Right lobe of liver (tissue), 4 donors: ENCODE measurements around the gene TLE3.

Experiments
- POLR2A ChIP-seq: fragments of 450-650 bp; IDR thresholded peaks from one replicate; pipeline ENCODE4 v1.6.1; 2017; ENCODE audit warnings: antibody characterized with exemption, mild to moderate bottlenecking
- TF ChIP-seq, protein P1 (sequence below), 4 donors: fragments of 200-600 bp in 3 of 4; fragments of 450-650 bp in 1 of 4; IDR thresholded peaks; one replicate each; pipeline versions ENCODE4 v1.5.1 to v1.8.0; 2016 to 2022; ENCODE audit warnings: antibody characterized with exemption in 4 of 4, mild to moderate bottlenecking in 2 of 4
- donor health status: DM: no; HTN: no; CAD: no.
- donor health status: DM: no; HTN: no; CAD: no.
- donor health status: DM: no; HTN: yes; CAD: no.

DNA sequence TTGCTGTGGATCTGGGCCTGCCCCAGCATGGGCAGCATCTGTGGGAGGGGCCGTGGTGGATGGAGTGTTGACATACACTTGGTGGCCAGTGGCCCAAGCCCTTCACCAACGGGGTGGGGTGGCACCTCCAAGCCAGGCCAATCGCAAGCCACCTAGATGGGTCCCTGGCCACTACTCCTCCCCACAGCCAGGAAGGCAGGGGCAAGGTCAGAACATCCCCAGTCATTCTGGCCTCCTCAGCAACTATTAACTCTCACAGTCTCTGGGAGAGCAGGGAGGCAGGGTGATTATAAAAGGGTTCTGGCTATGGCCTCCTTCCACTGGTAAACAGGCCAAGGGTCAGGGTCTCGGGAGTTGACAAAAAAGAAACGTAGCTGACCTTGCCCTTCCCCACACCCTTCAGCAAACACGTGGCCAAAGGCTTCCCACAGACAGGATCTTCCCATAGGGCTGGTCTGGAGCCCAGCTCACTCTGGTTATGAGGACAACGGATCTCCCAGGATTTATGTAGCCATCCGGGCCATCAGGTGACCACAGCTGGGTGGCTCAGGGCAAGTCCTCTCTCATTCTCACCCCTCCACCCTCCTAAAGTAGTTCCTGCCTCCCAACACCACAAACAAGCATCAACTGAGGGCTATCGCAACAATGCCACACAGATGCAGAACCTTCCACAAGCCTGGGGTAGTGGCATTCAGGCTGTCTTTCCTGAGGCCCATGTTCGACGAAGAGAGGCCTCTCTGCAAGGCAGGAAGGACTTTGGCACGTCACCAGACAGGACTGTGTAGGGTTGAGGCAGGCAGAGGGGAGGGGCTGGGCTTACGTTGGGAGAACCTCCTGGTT lies 18.9 kb downstream of the TLE3 start:
- TF ChIP-seq, protein P1, sequence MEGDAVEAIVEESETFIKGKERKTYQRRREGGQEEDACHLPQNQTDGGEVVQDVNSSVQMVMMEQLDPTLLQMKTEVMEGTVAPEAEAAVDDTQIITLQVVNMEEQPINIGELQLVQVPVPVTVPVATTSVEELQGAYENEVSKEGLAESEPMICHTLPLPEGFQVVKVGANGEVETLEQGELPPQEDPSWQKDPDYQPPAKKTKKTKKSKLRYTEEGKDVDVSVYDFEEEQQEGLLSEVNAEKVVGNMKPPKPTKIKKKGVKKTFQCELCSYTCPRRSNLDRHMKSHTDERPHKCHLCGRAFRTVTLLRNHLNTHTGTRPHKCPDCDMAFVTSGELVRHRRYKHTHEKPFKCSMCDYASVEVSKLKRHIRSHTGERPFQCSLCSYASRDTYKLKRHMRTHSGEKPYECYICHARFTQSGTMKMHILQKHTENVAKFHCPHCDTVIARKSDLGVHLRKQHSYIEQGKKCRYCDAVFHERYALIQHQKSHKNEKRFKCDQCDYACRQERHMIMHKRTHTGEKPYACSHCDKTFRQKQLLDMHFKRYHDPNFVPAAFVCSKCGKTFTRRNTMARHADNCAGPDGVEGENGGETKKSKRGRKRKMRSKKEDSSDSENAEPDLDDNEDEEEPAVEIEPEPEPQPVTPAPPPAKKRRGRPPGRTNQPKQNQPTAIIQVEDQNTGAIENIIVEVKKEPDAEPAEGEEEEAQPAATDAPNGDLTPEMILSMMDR (IDR thresholded peaks at IDR 0.05) = peak in 1 of 4 donors; percentile 34
- no peak for TF ChIP-seq POLR2A
